Neural cell (in vitro differentiated cells): Measurements from ENCODE around the gene KLHL34. TPM values are rescaled to one million over a fixed set of nuclear protein-coding genes. Genes with fewer than 3 reads are reported as not detected.

Experiments used
- H2AFZ ChIP-seq: fragments of 200-600, 300-800 bp; sonication (generic), shearing (Covaris generic); 2 replicates; pipeline ENCODE4 v1.6.0; 2014; ENCODE audit warnings: low read depth, mild to moderate bottlenecking, antibody characterized with exemption, low read length, moderate library complexity
- H3F3A ChIP-seq: fragments of 200-600 bp; shearing (Covaris generic); 2 replicates; pipeline ENCODE4 v1.6.1; 2016; ENCODE audit warnings: mild to moderate bottlenecking, moderate library complexity, mixed read lengths, antibody characterized with exemption, low read length; ENCODE audit not compliant: insufficient read depth, poor library complexity, severe bottlenecking
- H3K27ac ChIP-seq: fragments of 200-600, 300-800 bp; sonication (generic), shearing (Covaris generic); 2 replicates; pipeline ENCODE4 v1.5.1; 2014; ENCODE audit warnings: mild to moderate bottlenecking, low read length, moderate library complexity
- H3K27me3 ChIP-seq: fragments of 300-800, 200-600 bp; sonication (generic), shearing (Covaris generic); 2 replicates; pipeline ENCODE4 v1.6.0; 2014; ENCODE audit warnings: mild to moderate bottlenecking, low read depth, low read length, moderate library complexity; ENCODE audit not compliant: insufficient read depth
- H3K36me3 ChIP-seq: fragments of 300-800, 200-600 bp; sonication (generic), shearing (Covaris generic); 2 replicates; pipeline ENCODE4 v1.5.1; 2014; ENCODE audit warnings: mild to moderate bottlenecking, antibody characterized with exemption, low read length, moderate library complexity; ENCODE audit not compliant: insufficient read depth
- H3K4me2 ChIP-seq: fragments of 300-800, 200-600 bp; sonication (generic), shearing (Covaris generic); 2 replicates; pipeline ENCODE4 v1.6.0; 2014; ENCODE audit warnings: mild to moderate bottlenecking, low read length
- H3K4me3 ChIP-seq: fragments of 300-800, 200-600 bp; sonication (generic), shearing (Covaris generic); 2 replicates; pipeline ENCODE4 v1.5.1; 2014; ENCODE audit warnings: mild to moderate bottlenecking, low read length, moderate library complexity
- H3K79me2 ChIP-seq: fragments of 200-600 bp; shearing (Covaris generic); replicated peaks from 2 replicates; pipeline ENCODE4 v1.6.0; 2014; ENCODE audit warnings: mild to moderate bottlenecking, low read length, moderate library complexity; ENCODE audit not compliant: insufficient read depth
- H3K9ac ChIP-seq: fragments of 300-800, 200-600 bp; sonication (generic), shearing (Covaris generic); 2 replicates; pipeline ENCODE4 v1.6.1; 2016; ENCODE audit warnings: mild to moderate bottlenecking, low read length, mixed read lengths
- H3K9me2 ChIP-seq: fragments of 200-600 bp; shearing (Covaris generic); 2 replicates; pipeline ENCODE4 v1.6.1; 2016; ENCODE audit warnings: mild to moderate bottlenecking, low read length, mixed read lengths; ENCODE audit not compliant: insufficient read depth
- H3K9me3 ChIP-seq: fragments of 200-600, 300-800 bp; sonication (generic), shearing (Covaris generic); 2 replicates; pipeline ENCODE4 v1.6.1; 2016; ENCODE audit warnings: mild to moderate bottlenecking, mixed run types, low read length, moderate library complexity, mixed read lengths
- H4K20me1 ChIP-seq: fragments of 200-600 bp; shearing (Covaris generic); 2 replicates; pipeline ENCODE4 v1.6.1; 2016; ENCODE audit warnings: mild to moderate bottlenecking, mixed run types; ENCODE audit not compliant: insufficient read depth
- CTCF ChIP-seq: fragments of 450-650 bp; IDR thresholded peaks from 2 replicates; pipeline ENCODE4 v1.5.1; 2014; ENCODE audit warnings: antibody characterized with exemption, mild to moderate bottlenecking, moderate library complexity; ENCODE audit not compliant: poor library complexity, severe bottlenecking
- EP300 ChIP-seq: fragments of 450-650 bp; conservative IDR thresholded peaks from 2 replicates; pipeline ENCODE4 v1.6.1; 2014; ENCODE audit warnings: antibody characterized with exemption, mild to moderate bottlenecking, moderate library complexity; ENCODE audit not compliant: poor library complexity, severe bottlenecking
- EZH2 ChIP-seq: fragments of 200-600, 300-800 bp; shearing (Covaris generic), sonication (generic); IDR thresholded peaks from 2 replicates; pipeline ENCODE4 v1.6.1; 2014; ENCODE audit warnings: antibody characterized with exemption, low read length, borderline replicate concordance, mild to moderate bottlenecking; ENCODE audit not compliant: insufficient read depth, poor library complexity, severe bottlenecking
- MXI1 ChIP-seq: fragments of 450-650 bp; conservative IDR thresholded peaks from 2 replicates; pipeline ENCODE4 v1.6.1; 2014; ENCODE audit warnings: antibody characterized with exemption, mild to moderate bottlenecking; ENCODE audit not compliant: poor library complexity, severe bottlenecking
- POLR2AphosphoS5 ChIP-seq: IDR thresholded peaks from 2 replicates; pipeline ENCODE4 v1.6.1; 2012
- RAD21 ChIP-seq: fragments of 450-650 bp; conservative IDR thresholded peaks from 2 replicates; pipeline ENCODE4 v1.6.1; 2014; ENCODE audit warnings: antibody characterized with exemption, mild to moderate bottlenecking, moderate library complexity
- REST ChIP-seq: IDR thresholded peaks from 2 replicates; pipeline ENCODE4 v1.6.1; 2012; ENCODE audit warnings: borderline replicate concordance
- SMC3 ChIP-seq: fragments of 450-650 bp; conservative IDR thresholded peaks from 2 replicates; pipeline ENCODE4 v1.6.1; 2014; ENCODE audit warnings: antibody characterized with exemption, mild to moderate bottlenecking, moderate library complexity; ENCODE audit not compliant: poor library complexity
- TAF1 ChIP-seq: IDR thresholded peaks from 2 replicates; pipeline ENCODE4 v1.6.1; 2012; ENCODE audit warnings: low read depth
- polyA plus RNA-seq: library from polyadenylated mRNA; depleted of rRNA; stranded (reverse); fragments of >200 nt; gene quantifications from 2 replicates; pipeline ENCODE4 v1.2.3, GENCODE V29; 2014

KLHL34 gene
- polyA plus RNA-seq, 1 donor from 2014 or later = not detected

GRCh38 chrX:21700275-21700674, 42.1 kb upstream of the KLHL34 start:
- Histone ChIP-seq H3K27ac (no peak overlapping the region), H2AFZ (no peak overlapping the region), H3K79me2 (no peaks in the 10 kb centered on the region), H4K20me1 (no peaks in the 10 kb centered on the region), H3K27me3 (no peaks in the 10 kb centered on the region), H3K4me2 (no peak overlapping the region), H3K4me3 (no peak overlapping the region), H3K36me3 (no peaks in the 10 kb centered on the region), H3K9me2 (no peaks in the 10 kb centered on the region), H3F3A (no peaks in the 10 kb centered on the region), H3K9ac (no peak overlapping the region), H3K9me3 (no peaks in the 10 kb centered on the region)
- no peak for TF ChIP-seq REST
- TF ChIP-seq SMC3 = no peak
- TF ChIP-seq POLR2AphosphoS5 = no peak
- TF ChIP-seq TAF1 = no peak
- TF ChIP-seq EP300 = no peak
- TF ChIP-seq EZH2 = no peak
- no peak for TF ChIP-seq MXI1
- no peak for TF ChIP-seq CTCF
- no peak for TF ChIP-seq RAD21

GRCh38 chrX:21699136-21699535, 41.0 kb upstream of the KLHL34 start:
- no peak overlapping the region for H3K4me2 ChIP-seq
- no peaks in the 10 kb centered on the region for H3F3A ChIP-seq
- H2AFZ ChIP-seq = no peak overlapping the region
- H3K4me3 ChIP-seq = no peak overlapping the region
- H3K79me2 ChIP-seq = no peaks in the 10 kb centered on the region
- H3K9me2 ChIP-seq = no peaks in the 10 kb centered on the region
- no peaks in the 10 kb centered on the region for H3K36me3 ChIP-seq
- H3K27me3 ChIP-seq = no peaks in the 10 kb centered on the region
- TF ChIP-seq TAF1 (no peak), RAD21 (no peak), MXI1 (no peak), SMC3 (no peak), EZH2 (no peak), EP300 (no peak), REST (no peak), POLR2AphosphoS5 (no peak), CTCF (no peak)
- H3K9ac ChIP-seq = no peak overlapping the region
- H3K9me3 ChIP-seq = no peaks in the 10 kb centered on the region
- H3K27ac ChIP-seq = no peak overlapping the region
- H4K20me1 ChIP-seq = no peaks in the 10 kb centered on the region
